ENCODE data around the gene DLL4.

GRCh38 chr15:40963201-40963600, 34.1 kb downstream of the DLL4 start:
- TF ChIP-seq CTCF (IDR thresholded peaks at IDR 0.05; ENCODE audit: low read depth, low read length) (no peak), MYC (IDR thresholded peaks at IDR 0.05; ENCODE audit: low read depth, low read length) (no peak), MAX (IDR thresholded peaks at IDR 0.05; ENCODE audit: low read depth, low read length) (no peak)
